Smooth muscle cell of the brain vasculature (primary cell): Measurements from ENCODE around the gene ATXN10.

Experiments used
- DNase-seq: peaks from one replicate; pipeline ENCODE4 v3.0.0-alpha.2; 2012; ENCODE audit warnings: low read depth, low spot score

ATXN10 gene

DNA sequence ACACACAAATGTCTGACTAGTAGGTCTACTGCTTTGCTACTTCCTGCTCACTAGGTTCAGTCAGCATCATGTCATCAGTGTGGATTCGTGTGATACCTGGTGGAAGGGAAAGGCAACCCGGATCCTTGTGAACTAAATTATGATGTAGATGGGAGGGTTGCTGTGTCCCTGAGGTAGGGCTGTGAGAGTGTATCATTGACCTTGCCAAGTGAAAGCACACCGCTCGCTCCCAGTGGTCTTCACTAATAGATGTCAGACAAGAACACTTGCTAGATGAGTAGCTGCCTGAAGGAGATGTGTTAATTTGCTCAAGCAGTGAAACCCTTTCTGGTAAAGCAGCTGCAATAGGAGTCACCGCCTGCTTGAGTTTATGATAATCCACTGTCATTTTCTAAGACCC is 185.9 kb downstream of the ATXN10 start:
- DNase-seq: no peak

DNA sequence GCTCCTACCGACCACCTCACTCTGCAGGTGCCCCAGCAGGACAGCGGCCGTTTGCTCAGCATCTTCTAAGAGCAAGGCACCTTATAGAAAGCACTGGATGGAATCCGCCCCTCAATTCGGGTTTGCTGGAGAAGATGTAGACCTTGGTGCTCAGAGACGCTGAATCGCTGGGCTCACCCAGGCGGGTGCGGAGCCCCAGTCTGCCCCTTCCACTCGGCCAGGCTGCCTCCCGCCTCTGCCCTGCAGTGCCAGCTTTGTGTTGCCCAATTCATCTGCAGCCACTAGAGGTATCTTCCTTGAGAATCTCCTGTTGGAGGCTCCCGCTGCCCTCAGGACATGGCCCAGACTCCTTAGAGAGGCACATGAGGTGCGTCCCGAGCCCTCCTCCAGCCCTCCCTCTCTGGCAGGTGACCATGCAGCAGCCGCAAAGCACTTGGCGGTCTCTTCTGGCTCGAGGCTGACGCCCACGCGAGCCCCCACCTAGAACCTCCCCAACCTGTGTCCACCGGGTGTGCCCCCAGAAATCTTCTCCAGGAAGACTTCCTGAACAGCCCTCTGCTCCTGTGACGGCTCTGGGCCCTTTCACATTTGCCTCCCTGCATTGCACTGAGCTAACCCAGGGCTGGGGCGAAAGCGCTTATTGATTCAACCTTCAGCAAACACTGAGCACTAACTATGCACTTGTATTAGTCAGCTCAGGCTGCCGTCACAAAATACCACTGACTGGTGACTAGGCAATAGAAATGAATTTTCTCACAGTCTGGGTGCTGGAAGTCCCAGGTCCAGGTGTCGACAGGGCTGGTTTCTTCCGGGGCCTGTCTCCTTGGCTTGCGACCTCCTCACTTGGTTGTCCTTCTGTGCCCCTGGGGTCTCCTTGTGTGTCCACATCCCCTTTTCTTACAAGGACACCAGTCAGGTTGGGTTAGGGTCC is 187.9 kb downstream of the ATXN10 start:
- DNase-seq: no peak

- no peak for DNase-seq
Measured at GRCh38 chr22:45860201-45860600, 188.6 kb downstream of the ATXN10 start.

DNA sequence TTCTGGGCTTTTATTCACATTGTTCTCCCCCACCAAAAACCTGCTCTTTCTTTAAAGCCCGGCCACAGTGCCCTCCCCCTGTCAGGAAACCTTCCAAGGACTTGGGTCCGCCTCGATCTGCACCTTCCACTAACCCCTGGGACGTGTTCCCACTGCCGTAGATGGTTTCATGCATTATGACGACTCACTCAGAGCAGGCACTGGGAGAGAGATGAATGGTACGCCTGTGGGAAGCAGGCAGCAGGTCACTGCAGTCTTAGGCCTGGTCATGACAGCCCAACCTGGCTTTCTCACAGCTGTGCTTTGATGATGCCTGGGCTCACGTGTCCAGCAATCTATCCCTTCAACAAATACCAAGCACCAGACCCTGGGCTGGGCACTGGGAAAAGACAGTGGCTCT is 189.6 kb downstream of the ATXN10 start:
- no peak for DNase-seq

GRCh38 chr22:45863981-45864751 is 192.5 kb downstream of the ATXN10 start:
- DNase-seq: peak; percentile 13

DNA sequence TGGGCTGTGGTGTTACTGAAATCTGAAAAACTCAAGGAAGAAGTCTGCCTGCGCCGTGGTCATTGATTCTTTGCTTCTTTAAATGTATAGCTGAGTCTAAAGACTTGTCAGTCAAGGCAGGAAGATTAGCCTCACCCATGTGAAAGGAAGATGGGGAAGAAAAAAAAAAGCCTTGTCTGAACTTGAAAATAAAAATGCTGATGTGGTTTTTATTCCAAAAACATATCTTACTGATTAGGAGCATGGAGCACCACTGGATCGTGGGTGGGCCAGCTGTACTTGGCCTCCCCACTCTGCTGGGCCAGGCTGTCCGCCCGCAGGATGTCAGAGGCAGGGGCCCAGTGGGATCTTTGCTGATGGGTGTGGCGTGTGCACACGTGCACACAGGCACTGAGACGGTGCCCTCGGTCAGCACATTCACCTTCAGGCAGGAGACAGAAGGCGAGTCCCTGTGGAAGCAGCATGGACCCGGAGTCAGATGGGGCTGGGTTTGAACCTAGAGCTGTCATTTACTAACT is 193.4 kb downstream of the ATXN10 start:
- DNase-seq: no peak

GRCh38 chr22:45865561-45866125 is 194.0 kb downstream of the ATXN10 start:
- no peak for DNase-seq

- DNase-seq: no peak
Measured at GRCh38 chr22:45866126-45866645, 194.6 kb downstream of the ATXN10 start.

DNA sequence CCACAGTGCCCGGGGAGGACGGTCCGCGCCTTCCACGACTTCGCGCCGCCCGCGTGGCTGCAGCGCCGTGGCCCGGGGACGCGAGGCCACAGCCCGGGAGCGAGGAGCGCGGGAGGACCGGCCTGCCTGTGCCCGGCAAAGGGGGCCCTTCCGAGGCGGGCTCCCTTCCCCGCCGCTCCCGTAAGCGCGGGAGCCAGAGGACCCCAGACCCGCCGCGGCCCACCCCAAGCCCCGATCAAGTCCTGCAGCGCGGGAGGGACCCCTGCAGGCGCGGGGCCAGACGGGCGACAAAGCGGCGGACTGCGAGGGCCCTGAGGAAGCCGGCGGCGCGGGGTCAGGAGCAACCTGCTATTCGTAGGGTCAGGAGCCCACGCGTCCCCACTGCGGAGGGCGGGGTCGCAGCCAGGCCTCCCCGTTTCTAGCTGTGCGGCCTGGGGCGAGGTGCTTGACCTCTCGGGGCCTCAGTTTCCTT is 195.0 kb downstream of the ATXN10 start:
- no peak for DNase-seq

GRCh38 chr22:45867118-45867905 is 195.7 kb downstream of the ATXN10 start:
- DNase-seq: no peak

- no peak for DNase-seq
Measured at GRCh38 chr22:45867906-45868555, 196.4 kb downstream of the ATXN10 start.

- DNase-seq: no peak
Measured at GRCh38 chr22:45868571-45869339, 197.1 kb downstream of the ATXN10 start.

DNA sequence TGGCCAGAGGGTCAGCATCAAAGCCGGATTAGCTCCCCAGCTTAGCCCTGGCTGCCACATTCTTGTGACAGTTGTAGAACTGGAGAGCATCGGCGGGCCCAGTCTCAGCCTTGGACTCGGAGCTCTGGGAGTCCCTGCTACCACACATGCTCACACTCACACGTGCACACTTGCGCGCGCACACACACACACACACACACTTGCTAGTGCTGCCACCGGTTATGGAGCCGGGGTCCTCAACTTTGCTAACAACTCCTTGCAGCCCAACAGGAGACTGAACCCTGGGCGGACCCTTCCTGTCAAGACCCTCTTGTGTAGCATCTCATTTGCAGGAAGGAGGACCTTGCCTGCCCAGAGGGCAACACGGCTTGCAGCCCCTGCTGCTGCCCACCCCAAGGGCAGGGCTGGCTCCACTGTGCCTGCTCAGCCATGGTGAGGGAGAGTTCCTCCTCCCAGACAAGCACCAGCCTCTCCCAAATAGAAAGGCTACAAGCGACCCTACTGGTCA is 197.8 kb downstream of the ATXN10 start:
- no peak for DNase-seq

- DNase-seq: no peak
Measured at GRCh38 chr22:45870011-45870410, 198.4 kb downstream of the ATXN10 start.

DNA sequence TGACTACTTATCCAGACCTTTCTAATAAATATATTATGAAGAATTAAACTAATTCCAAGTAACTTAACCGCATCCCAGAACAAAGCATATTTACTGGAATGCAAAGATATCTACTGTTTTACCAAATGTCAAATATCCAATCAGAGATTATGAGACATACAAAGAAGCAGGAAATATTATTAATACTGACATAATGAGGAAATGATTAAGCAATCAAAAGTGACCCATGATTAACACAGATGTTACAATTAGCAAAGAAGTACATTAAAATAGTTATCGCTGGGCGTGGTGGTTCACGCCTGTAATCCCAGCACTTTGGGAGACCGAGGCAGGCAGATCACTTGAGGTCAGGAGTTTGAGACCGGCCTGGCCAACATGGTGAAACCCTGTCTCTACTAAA is 200.1 kb downstream of the ATXN10 start:
- DNase-seq: no peak

- no peak for DNase-seq
Measured at GRCh38 chr22:45872659-45873263, 201.1 kb downstream of the ATXN10 start.

- DNase-seq: no peak
Measured at GRCh38 chr22:45876136-45877035, 204.8 kb downstream of the ATXN10 start.

GRCh38 chr22:45877036-45877380 is 205.4 kb downstream of the ATXN10 start:
- no peak for DNase-seq
